Endothelial cell (in vitro differentiated cells): ENCODE measurements around the gene MDFI. TPM values are rescaled to one million over a fixed set of nuclear protein-coding genes. Genes with fewer than 3 reads are reported as not detected.

ENCODE experiments used
- DNase-seq: peaks from one replicate; pipeline ENCODE4 v3.0.0; 2021; ENCODE audit warnings: low spot score
- H3K27ac Mint-ChIP-seq: one replicate; pipeline ENCODE4 v1.8.0; 2021; ENCODE audit warnings: mixed read lengths, inconsistent platforms; ENCODE audit not compliant: unreplicated experiment
- H3K27me3 Mint-ChIP-seq: one replicate; pipeline ENCODE4 v1.8.0; 2021; ENCODE audit warnings: mild to moderate bottlenecking, moderate library complexity, mixed read lengths, inconsistent platforms; ENCODE audit not compliant: unreplicated experiment
- H3K36me3 Mint-ChIP-seq: one replicate; pipeline ENCODE4 v1.8.0; 2021; ENCODE audit warnings: mild to moderate bottlenecking, low read depth, mixed read lengths, inconsistent platforms; ENCODE audit not compliant: unreplicated experiment
- H3K4me1 Mint-ChIP-seq: one replicate; pipeline ENCODE4 v1.8.0; 2021; ENCODE audit warnings: mild to moderate bottlenecking, mixed read lengths, inconsistent platforms; ENCODE audit not compliant: unreplicated experiment
- H3K4me3 Mint-ChIP-seq: one replicate; pipeline ENCODE4 v1.8.0; 2021; ENCODE audit warnings: mild to moderate bottlenecking, mixed read lengths, inconsistent platforms; ENCODE audit not compliant: unreplicated experiment
- H3K9me3 Mint-ChIP-seq: one replicate; pipeline ENCODE4 v1.8.0; 2021; ENCODE audit warnings: mixed read lengths, inconsistent platforms; ENCODE audit not compliant: unreplicated experiment
- total RNA-seq: library from RNA; stranded (reverse); fragmentation: NEBNext Ultra II Directional; extraction: Animal tissue kit (Norgen Biotek cat#: 25700); gene quantifications from one replicate; pipeline ENCODE4 v1.2.1, GENCODE V29; 2021; ENCODE audit not compliant: unreplicated experiment
- TF ChIP-seq, protein P1 (sequence below): fragments of 200-600 bp; sonication (generic); IDR thresholded peaks from one replicate; pipeline ENCODE4 v1.5.0; 2021; ENCODE audit warnings: antibody characterized with exemption; ENCODE audit not compliant: unreplicated experiment

The MDFI gene
- total RNA-seq, 1 donor from 2014 or later: 285 TPM

DNA sequence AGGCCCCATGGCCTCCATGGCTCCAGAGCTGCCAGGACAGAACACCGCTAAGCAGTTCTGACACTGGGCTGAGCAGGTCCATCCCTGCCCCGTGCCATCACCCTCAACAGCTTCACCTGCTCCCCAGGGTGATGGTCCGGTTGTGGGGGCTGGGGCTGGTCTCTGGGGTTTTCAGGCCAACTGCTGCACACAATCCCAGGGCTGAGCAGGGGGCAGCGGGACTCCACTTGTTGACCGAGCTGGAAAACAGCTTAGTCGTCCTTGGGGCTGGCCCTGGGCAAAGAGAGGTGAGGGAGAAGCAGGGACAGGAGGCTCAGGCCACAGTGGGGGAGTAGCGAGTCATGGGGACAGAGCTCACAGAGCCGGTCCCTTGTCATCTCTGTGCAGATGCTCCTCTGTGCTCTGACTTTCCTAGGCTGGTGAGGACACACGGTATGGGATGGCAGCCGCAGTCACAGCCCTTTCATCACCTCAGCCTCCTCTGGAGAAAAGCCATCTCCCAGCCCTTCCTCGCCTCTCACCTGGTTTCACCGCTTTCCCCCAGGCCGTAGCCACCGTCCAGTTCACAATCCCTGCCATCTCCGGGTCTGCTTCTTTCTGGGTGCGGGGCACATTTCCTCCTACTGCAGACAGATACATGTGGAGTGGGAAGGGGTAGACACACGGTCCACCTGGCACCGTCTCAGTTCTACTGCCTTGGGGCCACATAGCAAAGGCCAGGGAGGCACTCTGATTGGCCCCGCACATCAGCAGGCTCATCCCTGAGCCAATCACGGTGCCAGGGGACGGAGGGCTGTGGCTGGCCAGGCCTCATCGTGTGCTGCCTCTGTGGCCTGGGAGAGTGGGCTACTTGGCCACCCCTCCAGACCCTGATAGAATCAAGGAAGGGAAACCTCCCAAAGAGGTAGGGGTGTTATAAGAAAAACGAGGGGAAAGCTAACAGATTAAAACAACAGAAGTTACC is 19.1 kb downstream of the MDFI start:
- peaks cover 46% of the 10 kb centered on the region for H3K4me1 Mint-ChIP-seq
- H3K4me3 Mint-ChIP-seq: no peak overlapping the region
- H3K27me3 Mint-ChIP-seq: peaks cover 10% of the 10 kb centered on the region
- DNase-seq: no peak
- peak overlapping the region; percentile 64 for H3K27ac Mint-ChIP-seq
- no peaks in the 10 kb centered on the region for H3K9me3 Mint-ChIP-seq
- H3K36me3 Mint-ChIP-seq: peaks cover 11% of the 10 kb centered on the region
- TF ChIP-seq, protein P1, sequence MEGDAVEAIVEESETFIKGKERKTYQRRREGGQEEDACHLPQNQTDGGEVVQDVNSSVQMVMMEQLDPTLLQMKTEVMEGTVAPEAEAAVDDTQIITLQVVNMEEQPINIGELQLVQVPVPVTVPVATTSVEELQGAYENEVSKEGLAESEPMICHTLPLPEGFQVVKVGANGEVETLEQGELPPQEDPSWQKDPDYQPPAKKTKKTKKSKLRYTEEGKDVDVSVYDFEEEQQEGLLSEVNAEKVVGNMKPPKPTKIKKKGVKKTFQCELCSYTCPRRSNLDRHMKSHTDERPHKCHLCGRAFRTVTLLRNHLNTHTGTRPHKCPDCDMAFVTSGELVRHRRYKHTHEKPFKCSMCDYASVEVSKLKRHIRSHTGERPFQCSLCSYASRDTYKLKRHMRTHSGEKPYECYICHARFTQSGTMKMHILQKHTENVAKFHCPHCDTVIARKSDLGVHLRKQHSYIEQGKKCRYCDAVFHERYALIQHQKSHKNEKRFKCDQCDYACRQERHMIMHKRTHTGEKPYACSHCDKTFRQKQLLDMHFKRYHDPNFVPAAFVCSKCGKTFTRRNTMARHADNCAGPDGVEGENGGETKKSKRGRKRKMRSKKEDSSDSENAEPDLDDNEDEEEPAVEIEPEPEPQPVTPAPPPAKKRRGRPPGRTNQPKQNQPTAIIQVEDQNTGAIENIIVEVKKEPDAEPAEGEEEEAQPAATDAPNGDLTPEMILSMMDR: no peak

DNA sequence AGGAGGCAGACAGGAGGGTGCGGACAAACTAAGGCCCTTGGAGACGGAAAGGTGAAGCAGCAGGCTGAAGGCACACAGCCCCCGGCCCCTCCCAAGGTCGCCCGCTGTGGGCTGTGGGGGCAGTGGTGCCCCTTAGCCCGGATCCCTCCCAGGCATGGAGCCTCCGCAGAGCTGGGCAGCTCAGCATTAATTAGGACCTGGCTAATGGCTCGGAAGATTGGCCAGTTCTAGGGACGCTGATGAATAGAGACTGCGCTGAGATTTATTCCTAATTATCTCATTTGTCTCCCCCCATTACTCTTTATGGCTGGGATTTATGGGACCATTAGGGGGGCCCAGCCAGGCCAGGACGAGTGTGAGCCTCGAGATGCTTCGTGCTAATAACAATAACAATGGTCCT is 20.4 kb downstream of the MDFI start:
- H3K4me3 Mint-ChIP-seq: no peak overlapping the region
- TF ChIP-seq, protein P1: no peak
- H3K27me3 Mint-ChIP-seq: peaks cover 14% of the 10 kb centered on the region
- no peak for DNase-seq
- H3K36me3 Mint-ChIP-seq: peaks cover 5% of the 10 kb centered on the region
- H3K27ac Mint-ChIP-seq: no peak overlapping the region
- peaks cover 45% of the 10 kb centered on the region for H3K4me1 Mint-ChIP-seq
- no peaks in the 10 kb centered on the region for H3K9me3 Mint-ChIP-seq

DNA sequence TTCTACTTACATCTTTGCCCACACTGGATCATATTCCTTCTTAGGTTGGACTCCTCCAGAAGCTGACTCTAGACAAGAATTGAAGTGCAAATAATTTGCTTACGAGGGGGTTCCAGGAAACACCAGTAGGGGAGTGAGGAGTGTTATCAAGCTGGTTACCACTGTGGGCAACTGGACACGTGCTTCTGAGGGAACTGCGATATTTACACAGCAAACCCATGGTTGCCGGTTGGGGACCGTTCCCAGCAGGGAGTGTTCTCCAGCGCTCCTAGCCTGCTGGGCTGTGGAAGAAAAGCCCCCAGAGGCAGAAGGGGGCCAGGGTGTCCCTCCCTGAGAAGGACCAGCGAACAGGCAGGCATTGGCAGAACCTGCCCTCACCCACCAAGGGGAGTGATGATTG is 21.7 kb downstream of the MDFI start:
- no peak for DNase-seq
- peaks cover 5% of the 10 kb centered on the region for H3K36me3 Mint-ChIP-seq
- peaks cover 36% of the 10 kb centered on the region for H3K4me1 Mint-ChIP-seq
- H3K27ac Mint-ChIP-seq: no peak overlapping the region
- TF ChIP-seq, protein P1: no peak
- no peaks in the 10 kb centered on the region for H3K9me3 Mint-ChIP-seq
- H3K27me3 Mint-ChIP-seq: peaks cover 10% of the 10 kb centered on the region
- no peak overlapping the region for H3K4me3 Mint-ChIP-seq

DNA sequence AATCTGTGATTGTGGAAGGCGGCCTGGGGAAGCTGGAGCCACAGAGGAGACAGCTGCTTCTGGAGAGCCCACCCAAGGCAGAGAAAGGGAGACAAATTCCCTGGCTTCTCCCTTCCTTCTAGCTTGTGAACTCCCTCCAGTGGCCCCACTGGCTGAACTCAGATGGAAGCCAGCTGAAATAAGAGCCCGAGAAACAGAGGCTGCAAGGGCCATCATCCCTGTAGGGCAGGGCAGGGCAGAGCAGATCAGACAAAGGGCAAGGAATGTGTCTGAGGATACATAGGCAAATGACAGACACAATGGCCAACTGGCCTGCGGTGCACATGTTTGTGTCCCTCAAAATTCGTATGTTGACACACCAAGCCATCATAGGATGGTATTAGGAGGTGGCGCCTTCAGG is 25.3 kb downstream of the MDFI start:
- TF ChIP-seq, protein P1: no peak
- H3K4me1 Mint-ChIP-seq: peaks cover 6% of the 10 kb centered on the region
- H3K36me3 Mint-ChIP-seq: no peaks in the 10 kb centered on the region
- H3K4me3 Mint-ChIP-seq: no peak overlapping the region
- DNase-seq: no peak
- H3K9me3 Mint-ChIP-seq: no peaks in the 10 kb centered on the region
- peaks cover 6% of the 10 kb centered on the region for H3K27me3 Mint-ChIP-seq
- H3K27ac Mint-ChIP-seq: no peak overlapping the region

DNA sequence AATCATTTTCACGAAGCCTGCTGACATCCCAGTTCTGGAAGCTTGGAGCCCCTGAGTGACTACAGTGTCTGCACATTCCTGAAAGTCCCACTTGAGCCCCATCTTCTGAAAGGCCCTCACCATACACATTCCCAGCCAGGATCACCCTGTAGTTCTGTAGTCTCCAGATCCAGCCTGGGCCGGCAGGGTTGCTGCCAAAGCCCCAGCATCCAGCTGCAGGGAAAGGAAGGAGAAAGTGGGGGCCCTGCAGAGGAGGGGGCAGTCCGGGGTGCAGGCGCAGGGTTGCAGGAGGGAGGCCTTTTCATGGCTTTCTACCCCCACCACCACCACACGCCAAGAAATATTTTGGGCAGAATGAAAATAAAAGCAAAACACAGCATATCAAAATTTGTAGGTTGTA is 26.0 kb downstream of the MDFI start:
- peaks cover 4% of the 10 kb centered on the region for H3K4me1 Mint-ChIP-seq
- no peaks in the 10 kb centered on the region for H3K36me3 Mint-ChIP-seq
- H3K9me3 Mint-ChIP-seq: no peaks in the 10 kb centered on the region
- H3K27me3 Mint-ChIP-seq: peaks cover 6% of the 10 kb centered on the region
- H3K4me3 Mint-ChIP-seq: no peak overlapping the region
- no peak for DNase-seq
- TF ChIP-seq, protein P1: no peak
- no peak overlapping the region for H3K27ac Mint-ChIP-seq
